Activated CD8-positive, alpha-beta memory T cell treated with anti-CD3 and anti-CD28 coated beads for 4 hours (primary cell): Measurements from ENCODE around the gene MTA3.
"Not testable (repeated sequence)": the region's sequence is repeated elsewhere in the genome, so short reads cannot be mapped to it uniquely, and the experiment has no call there.

Experiments
- DNase-seq, 2 donors: peaks; one replicate each; pipeline ENCODE4 v3.0.0-alpha.2; 2020; ENCODE audit warnings: low read depth in 2 of 2

MTA3 gene

GRCh38 chr2:42607101-42607637 is 38.7 kb downstream of the MTA3 start:
- no peak for DNase-seq

- no peak for DNase-seq
Observed at GRCh38 chr2:42613281-42614064, 45.0 kb downstream of the MTA3 start.

- DNase-seq: no peak
Observed at GRCh38 chr2:42614838-42615237, 46.4 kb downstream of the MTA3 start.

- DNase-seq: no peak
Observed at GRCh38 chr2:42618116-42618515, 49.7 kb downstream of the MTA3 start.

- DNase-seq: no peak
Observed at GRCh38 chr2:42618972-42619371, 50.5 kb downstream of the MTA3 start.

GRCh38 chr2:42621626-42622025 is 53.2 kb downstream of the MTA3 start:
- DNase-seq: not testable (repeated sequence)

GRCh38 chr2:42622943-42623676 is 54.7 kb downstream of the MTA3 start:
- no peak for DNase-seq

- DNase-seq: no peak
Observed at GRCh38 chr2:42624047-42624446, 55.6 kb downstream of the MTA3 start.

GRCh38 chr2:42628024-42628423 is 59.6 kb downstream of the MTA3 start:
- DNase-seq: not testable (repeated sequence)

- DNase-seq: no peak
Observed at GRCh38 chr2:42636934-42637333, 68.5 kb downstream of the MTA3 start.

GRCh38 chr2:42638080-42638784 is 69.8 kb downstream of the MTA3 start:
- DNase-seq: no peak

- no peak for DNase-seq
Observed at GRCh38 chr2:42639340-42640077, 71.1 kb downstream of the MTA3 start.

GRCh38 chr2:42640261-42640660 is 71.8 kb downstream of the MTA3 start:
- DNase-seq: no peak

GRCh38 chr2:42642371-42642770 is 73.9 kb downstream of the MTA3 start:
- DNase-seq: not testable (repeated sequence)

GRCh38 chr2:42645551-42645950 is 77.1 kb downstream of the MTA3 start:
- DNase-seq: no peak

- no peak for DNase-seq
Observed at GRCh38 chr2:42648796-42649195, 80.4 kb downstream of the MTA3 start.

GRCh38 chr2:42651057-42651456 is 82.6 kb downstream of the MTA3 start:
- no peak for DNase-seq

GRCh38 chr2:42652086-42652485 is 83.7 kb downstream of the MTA3 start:
- DNase-seq: no peak

GRCh38 chr2:42653039-42653438 is 84.6 kb downstream of the MTA3 start:
- no peak for DNase-seq

- DNase-seq: no peak
Observed at GRCh38 chr2:42653908-42654445, 85.5 kb downstream of the MTA3 start.

GRCh38 chr2:42658306-42658705 is 89.9 kb downstream of the MTA3 start:
- DNase-seq: no peak
